Loucy (cell line): ENCODE measurements around the gene NUAK2.

Experiments
- H2AFZ ChIP-seq: fragments of 200-600 bp; sonication (generic); 2 replicates; pipeline ENCODE4 v1.6.0; 2016; ENCODE audit warnings: antibody characterized with exemption, mild to moderate bottlenecking, low read length, moderate library complexity
- H3F3A ChIP-seq: fragments of 200-600 bp; 2 replicates; pipeline ENCODE4 v1.6.0; 2016; ENCODE audit warnings: antibody characterized with exemption, low read depth, mild to moderate bottlenecking
- H3K27me3 ChIP-seq: fragments of 200-600 bp; sonication (generic); 2 replicates; pipeline ENCODE4 v1.6.1; 2014; ENCODE audit warnings: low read length, mild to moderate bottlenecking; ENCODE audit not compliant: insufficient read depth, poor library complexity, severe bottlenecking
- H3K36me3 ChIP-seq: fragments of 200-600 bp; sonication (generic); 2 replicates; pipeline ENCODE4 v1.6.1; 2016; ENCODE audit warnings: low read length; ENCODE audit not compliant: insufficient read depth
- H3K4me1 ChIP-seq: fragments of 200-600 bp; sonication (generic); 2 replicates; pipeline ENCODE4 v1.5.1; 2014; ENCODE audit warnings: low read length, mild to moderate bottlenecking; ENCODE audit not compliant: insufficient read depth, poor library complexity, severe bottlenecking
- H3K4me2 ChIP-seq: fragments of 200-600 bp; sonication (generic); 2 replicates; pipeline ENCODE4 v1.6.0; 2014; ENCODE audit warnings: antibody characterized with exemption, low read length, low read depth, mild to moderate bottlenecking; ENCODE audit not compliant: poor library complexity, severe bottlenecking
- H3K4me3 ChIP-seq: fragments of 200-600 bp; sonication (generic); 2 replicates; pipeline ENCODE4 v1.5.1; 2014; ENCODE audit warnings: low read length, mild to moderate bottlenecking, mixed read lengths; ENCODE audit not compliant: poor library complexity, severe bottlenecking
- H3K79me2 ChIP-seq: fragments of 200-600 bp; sonication (generic); 2 replicates; pipeline ENCODE4 v1.6.1; 2014; ENCODE audit warnings: low read length; ENCODE audit not compliant: insufficient read depth
- H3K9ac ChIP-seq: fragments of 200-600 bp; sonication (generic); 2 replicates; pipeline ENCODE4 v1.6.0; 2014; ENCODE audit warnings: mild to moderate bottlenecking, low read depth, low read length, moderate library complexity; ENCODE audit not compliant: poor library complexity, severe bottlenecking
- H3K9me2 ChIP-seq: fragments of 200-600 bp; sonication (generic); replicated peaks from 2 replicates; pipeline ENCODE4 v1.6.1; 2016; ENCODE audit warnings: low read depth, low read length, mixed read lengths
- H3K9me3 ChIP-seq: fragments of 200-600 bp; sonication (generic); 2 replicates; pipeline ENCODE4 v1.6.1; 2014; ENCODE audit warnings: mild to moderate bottlenecking, antibody characterized with exemption, low read length, low read depth; ENCODE audit not compliant: insufficient read depth
- H4K20me1 ChIP-seq: fragments of 200-600 bp; sonication (generic); 2 replicates; pipeline ENCODE4 v1.6.0; 2014; ENCODE audit warnings: antibody characterized with exemption, low read length, mild to moderate bottlenecking; ENCODE audit not compliant: insufficient read depth, poor library complexity, severe bottlenecking
- EZH2phosphoT487 ChIP-seq: fragments of 200-600 bp; IDR thresholded peaks from 2 replicates; pipeline ENCODE4 v1.6.1; 2018; ENCODE audit warnings: antibody characterized with exemption, mild to moderate bottlenecking, moderate library complexity, borderline replicate concordance
- TF ChIP-seq, protein P1 (sequence below): fragments of 200-600 bp; sonication (generic); conservative IDR thresholded peaks from 2 replicates; pipeline ENCODE4 v1.5.1; 2014; ENCODE audit warnings: mild to moderate bottlenecking, antibody characterized with exemption, low read length

NUAK2 gene

DNA sequence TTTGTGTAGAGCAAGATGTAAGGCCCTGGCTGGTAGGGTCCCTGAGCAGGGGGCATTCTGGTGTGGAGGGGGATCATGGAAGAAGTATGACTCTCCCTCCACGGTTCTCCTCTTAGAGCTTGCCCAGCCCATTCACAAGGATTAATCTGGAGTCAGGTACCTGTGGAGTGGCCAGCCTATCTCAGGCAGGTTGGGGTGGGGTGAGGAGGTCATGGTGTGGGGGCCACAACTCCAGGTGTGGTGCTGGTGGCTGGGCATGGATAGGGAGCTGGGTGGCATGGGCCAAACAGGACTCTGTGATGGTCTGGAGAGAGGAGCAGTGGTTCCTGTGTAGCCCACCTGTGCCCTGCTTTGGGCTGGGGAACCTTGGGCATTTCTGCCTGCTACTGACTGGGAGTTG lies 61.5 kb downstream of the NUAK2 start:
- no peak for TF ChIP-seq EZH2phosphoT487
- TF ChIP-seq, protein P1, sequence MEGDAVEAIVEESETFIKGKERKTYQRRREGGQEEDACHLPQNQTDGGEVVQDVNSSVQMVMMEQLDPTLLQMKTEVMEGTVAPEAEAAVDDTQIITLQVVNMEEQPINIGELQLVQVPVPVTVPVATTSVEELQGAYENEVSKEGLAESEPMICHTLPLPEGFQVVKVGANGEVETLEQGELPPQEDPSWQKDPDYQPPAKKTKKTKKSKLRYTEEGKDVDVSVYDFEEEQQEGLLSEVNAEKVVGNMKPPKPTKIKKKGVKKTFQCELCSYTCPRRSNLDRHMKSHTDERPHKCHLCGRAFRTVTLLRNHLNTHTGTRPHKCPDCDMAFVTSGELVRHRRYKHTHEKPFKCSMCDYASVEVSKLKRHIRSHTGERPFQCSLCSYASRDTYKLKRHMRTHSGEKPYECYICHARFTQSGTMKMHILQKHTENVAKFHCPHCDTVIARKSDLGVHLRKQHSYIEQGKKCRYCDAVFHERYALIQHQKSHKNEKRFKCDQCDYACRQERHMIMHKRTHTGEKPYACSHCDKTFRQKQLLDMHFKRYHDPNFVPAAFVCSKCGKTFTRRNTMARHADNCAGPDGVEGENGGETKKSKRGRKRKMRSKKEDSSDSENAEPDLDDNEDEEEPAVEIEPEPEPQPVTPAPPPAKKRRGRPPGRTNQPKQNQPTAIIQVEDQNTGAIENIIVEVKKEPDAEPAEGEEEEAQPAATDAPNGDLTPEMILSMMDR: no peak

DNA sequence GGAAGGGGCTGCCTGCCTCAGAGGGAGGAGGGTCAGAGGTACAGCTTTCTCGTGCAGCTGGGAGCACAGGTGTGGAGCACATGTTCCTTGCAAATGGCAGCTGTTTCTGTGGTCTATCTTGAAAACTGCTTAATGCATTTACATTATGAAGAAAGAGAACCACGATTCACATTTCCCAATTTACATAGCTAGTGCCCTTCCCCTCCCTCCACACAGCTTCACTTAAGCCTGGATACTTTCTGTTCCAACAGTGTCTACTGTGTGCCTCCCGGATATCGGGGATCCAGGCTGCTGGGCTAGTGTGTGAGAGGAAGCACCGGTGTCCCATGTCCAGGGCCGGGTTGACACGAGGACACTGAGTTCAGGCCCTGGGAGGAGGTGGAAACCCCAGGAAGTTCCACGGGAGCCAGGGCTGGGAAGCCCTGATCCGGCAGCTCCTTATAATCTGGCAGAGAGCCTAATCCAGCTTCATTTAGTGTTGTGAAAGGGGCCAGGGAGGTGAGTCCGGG lies 62.2 kb downstream of the NUAK2 start:
- Histone ChIP-seq H3K4me2 (no peak overlapping the region), H3F3A (no peaks in the 10 kb centered on the region), H3K4me1 (peaks cover 25% of the 10 kb centered on the region), H4K20me1 (no peaks in the 10 kb centered on the region), H3K9me2 (no peaks in the 10 kb centered on the region), H3K9me3 (no peaks in the 10 kb centered on the region), H3K79me2 (no peaks in the 10 kb centered on the region), H3K4me3 (no peak overlapping the region), H3K9ac (no peak overlapping the region), H3K36me3 (no peaks in the 10 kb centered on the region), H2AFZ (no peak overlapping the region), H3K27me3 (no peaks in the 10 kb centered on the region)
- TF ChIP-seq, protein P1: no peak
- TF ChIP-seq EZH2phosphoT487: no peak

More for the DNA sequence above, 61.5 kb downstream of the NUAK2 start:
- Histone ChIP-seq H3K9me3 (no peaks in the 10 kb centered on the region), H3K4me1 (peaks cover 25% of the 10 kb centered on the region), H4K20me1 (no peaks in the 10 kb centered on the region), H3K36me3 (no peaks in the 10 kb centered on the region), H3K9me2 (no peaks in the 10 kb centered on the region), H3K79me2 (no peaks in the 10 kb centered on the region), H3K4me2 (no peak overlapping the region), H3K9ac (no peak overlapping the region), H3K4me3 (no peak overlapping the region), H3F3A (no peaks in the 10 kb centered on the region), H2AFZ (no peak overlapping the region), H3K27me3 (no peaks in the 10 kb centered on the region)

DNA sequence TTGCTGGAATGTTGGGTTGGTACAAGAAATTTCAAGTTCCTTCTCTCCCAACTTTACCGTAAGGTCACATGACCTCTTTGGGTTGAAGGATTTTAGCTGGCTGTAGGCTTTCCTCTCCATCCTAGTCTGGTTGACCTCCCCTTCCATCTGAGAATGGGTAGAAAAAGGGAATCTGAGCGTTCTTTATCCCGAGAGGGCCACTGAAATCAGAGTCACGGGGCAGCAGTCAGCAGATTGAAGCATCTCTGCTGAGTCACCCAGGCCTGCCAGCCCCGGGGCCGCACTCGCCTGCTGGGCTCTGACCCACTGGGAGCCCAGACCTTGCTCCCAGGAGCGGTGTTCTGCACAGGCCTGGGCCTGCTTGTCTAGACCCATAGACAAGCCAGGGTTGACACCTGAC lies 62.8 kb downstream of the NUAK2 start:
- no peaks in the 10 kb centered on the region for H4K20me1 ChIP-seq
- no peaks in the 10 kb centered on the region for H3F3A ChIP-seq
- H3K4me1 ChIP-seq: peaks cover 25% of the 10 kb centered on the region
- H3K4me2 ChIP-seq: no peak overlapping the region
- H3K36me3 ChIP-seq: no peaks in the 10 kb centered on the region
- TF ChIP-seq, protein P1: no peak
- TF ChIP-seq EZH2phosphoT487: no peak
- no peaks in the 10 kb centered on the region for H3K79me2 ChIP-seq
- no peaks in the 10 kb centered on the region for H3K9me2 ChIP-seq
- no peak overlapping the region for H2AFZ ChIP-seq
- H3K27me3 ChIP-seq: no peaks in the 10 kb centered on the region
- H3K9ac ChIP-seq: no peak overlapping the region
- no peak overlapping the region for H3K4me3 ChIP-seq
- no peaks in the 10 kb centered on the region for H3K9me3 ChIP-seq
